Measurements from ENCODE around the gene RPS6KA6.

RPS6KA6 gene

GRCh38 chrX:84187533-84188319 lies at the start of gene RPS6KA6:
Gene RPS6KA6, minus strand, starts transcription at chrX:84188199. Its CDS starts 300 bp downstream, at chrX:84187899.
- TF ChIP-seq, protein P1, sequence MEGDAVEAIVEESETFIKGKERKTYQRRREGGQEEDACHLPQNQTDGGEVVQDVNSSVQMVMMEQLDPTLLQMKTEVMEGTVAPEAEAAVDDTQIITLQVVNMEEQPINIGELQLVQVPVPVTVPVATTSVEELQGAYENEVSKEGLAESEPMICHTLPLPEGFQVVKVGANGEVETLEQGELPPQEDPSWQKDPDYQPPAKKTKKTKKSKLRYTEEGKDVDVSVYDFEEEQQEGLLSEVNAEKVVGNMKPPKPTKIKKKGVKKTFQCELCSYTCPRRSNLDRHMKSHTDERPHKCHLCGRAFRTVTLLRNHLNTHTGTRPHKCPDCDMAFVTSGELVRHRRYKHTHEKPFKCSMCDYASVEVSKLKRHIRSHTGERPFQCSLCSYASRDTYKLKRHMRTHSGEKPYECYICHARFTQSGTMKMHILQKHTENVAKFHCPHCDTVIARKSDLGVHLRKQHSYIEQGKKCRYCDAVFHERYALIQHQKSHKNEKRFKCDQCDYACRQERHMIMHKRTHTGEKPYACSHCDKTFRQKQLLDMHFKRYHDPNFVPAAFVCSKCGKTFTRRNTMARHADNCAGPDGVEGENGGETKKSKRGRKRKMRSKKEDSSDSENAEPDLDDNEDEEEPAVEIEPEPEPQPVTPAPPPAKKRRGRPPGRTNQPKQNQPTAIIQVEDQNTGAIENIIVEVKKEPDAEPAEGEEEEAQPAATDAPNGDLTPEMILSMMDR (IDR thresholded peaks at IDR 0.05; ENCODE audit: insufficient read depth, low read depth, low read length, missing control alignments): no peak
- DNase-seq (ENCODE audit: low read depth): no peak
- no peak within 1 kb of the TSS for H3K4me3 ChIP-seq (ENCODE audit: low read depth, low read length)

- H3K4me3 ChIP-seq (ENCODE audit: low read depth, low read length): no peak overlapping the region
- TF ChIP-seq, protein P1 (IDR thresholded peaks at IDR 0.05; ENCODE audit: insufficient read depth, low read depth, low read length, missing control alignments): no peak
- DNase-seq (ENCODE audit: low read depth): no peak
Measured at GRCh38 chrX:84224741-84225140, 36.7 kb upstream of the RPS6KA6 start.

- no peak for DNase-seq (ENCODE audit: low read depth)
- H3K4me3 ChIP-seq (ENCODE audit: low read depth, low read length): no peak overlapping the region
- TF ChIP-seq, protein P1 (IDR thresholded peaks at IDR 0.05; ENCODE audit: insufficient read depth, low read depth, low read length, missing control alignments): no peak
Measured at GRCh38 chrX:84223261-84223660, 35.3 kb upstream of the RPS6KA6 start.

- TF ChIP-seq, protein P1 (IDR thresholded peaks at IDR 0.05; ENCODE audit: insufficient read depth, low read depth, low read length, missing control alignments): no peak
- H3K4me3 ChIP-seq (ENCODE audit: low read depth, low read length): no peak overlapping the region
- DNase-seq (ENCODE audit: low read depth): no peak
Measured at GRCh38 chrX:84221181-84221580, 33.2 kb upstream of the RPS6KA6 start.

DNA sequence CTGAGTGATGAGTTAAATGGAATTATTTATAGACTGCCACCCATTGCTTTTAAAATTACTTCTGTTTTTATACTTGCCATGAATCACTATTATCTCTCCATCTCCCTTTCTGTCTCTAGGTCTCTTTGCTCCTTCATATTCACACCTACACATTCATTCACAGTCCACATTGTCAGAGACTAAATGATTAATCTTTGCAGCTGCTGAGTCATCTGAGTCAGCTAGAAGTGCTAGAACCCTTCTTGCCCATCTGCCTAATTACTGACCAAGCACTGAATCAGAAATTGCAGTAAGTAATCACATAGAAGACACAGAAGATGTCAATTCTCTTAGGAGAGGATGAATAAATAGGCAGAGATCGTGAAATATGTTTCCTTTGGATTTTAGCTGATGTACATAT lies 31.6 kb upstream of the RPS6KA6 start:
- TF ChIP-seq, protein P1 (IDR thresholded peaks at IDR 0.05; ENCODE audit: insufficient read depth, low read depth, low read length, missing control alignments): no peak
- H3K4me3 ChIP-seq (ENCODE audit: low read depth, low read length): no peak overlapping the region
- DNase-seq (ENCODE audit: low read depth): no peak

GRCh38 chrX:84218726-84219125 lies 30.7 kb upstream of the RPS6KA6 start:
- TF ChIP-seq, protein P1 (IDR thresholded peaks at IDR 0.05; ENCODE audit: insufficient read depth, low read depth, low read length, missing control alignments): no peak
- H3K4me3 ChIP-seq (ENCODE audit: low read depth, low read length): no peak overlapping the region
- DNase-seq (ENCODE audit: low read depth): no peak

- no peak overlapping the region for H3K4me3 ChIP-seq (ENCODE audit: low read depth, low read length)
- DNase-seq (ENCODE audit: low read depth): no peak
- TF ChIP-seq, protein P1 (IDR thresholded peaks at IDR 0.05; ENCODE audit: insufficient read depth, low read depth, low read length, missing control alignments): no peak
Measured at GRCh38 chrX:84216881-84217280, 28.9 kb upstream of the RPS6KA6 start.

Measured in GM12865 (cell line).